Muscle of leg (tissue), 11 donors: Measurements from ENCODE around the gene BCL11B. TPM values are rescaled to one million over a fixed set of nuclear protein-coding genes. Genes with fewer than 3 reads are reported as not detected.

Experiments used
- DNase-seq: peaks from one replicate; pipeline ENCODE4 v3.0.0; 2013
- H3K27ac ChIP-seq: one replicate; pipeline ENCODE4 v1.5.1; 2013; ENCODE audit warnings: mild to moderate bottlenecking, low read length, control low read depth
- H3K27me3 ChIP-seq: one replicate; pipeline ENCODE4 v1.6.1; 2013; ENCODE audit warnings: low read length; ENCODE audit not compliant: control insufficient read depth, insufficient read depth
- H3K36me3 ChIP-seq: one replicate; pipeline ENCODE4 v1.6.1; 2013; ENCODE audit warnings: low read length; ENCODE audit not compliant: control insufficient read depth, insufficient read depth
- H3K4me1 ChIP-seq: one replicate; pipeline ENCODE4 v1.6.1; 2013; ENCODE audit warnings: low read length; ENCODE audit not compliant: control insufficient read depth, insufficient read depth
- H3K4me3 ChIP-seq: one replicate; pipeline ENCODE4 v1.5.1; 2013; ENCODE audit warnings: low read length, control low read depth
- H3K9me3 ChIP-seq: replicated peaks from 2 replicates; pipeline ENCODE4 v1.6.1; 2013; ENCODE audit warnings: low read depth, low read length; ENCODE audit not compliant: control insufficient read depth
- whole genome bisulfite sequencing: methylation state at CpG from one replicate; pipeline ENCODE4 v1.1.5; 2013; ENCODE audit warnings: missing lambda C conversion rate; ENCODE audit not compliant: insufficient coverage; 5-methylcytosine and 5-hydroxymethylcytosine counted together
- polyA plus RNA-seq, 8 donors: library from polyadenylated mRNA; unstranded; fragments of 120-200 nt; gene quantifications; one replicate each; pipeline versions ENCODE4 v1.2.1 to v1.2.3, GENCODE V29; 2013; ENCODE audit warnings: inconsistent platforms in 1 of 8, low replicate concordance in 1 of 8; ENCODE audit not compliant: insufficient read length in 8 of 8, insufficient read depth in 1 of 8
- total RNA-seq: library from RNA; stranded (reverse); fragments of 120-200 nt; gene quantifications from one replicate; pipeline ENCODE4 v1.2.4, GENCODE V29; 2013

BCL11B gene
- total and polyA plus RNA-seq, 9 donors, result 0.89 to 6.3 (median 1.4) TPM

DNA sequence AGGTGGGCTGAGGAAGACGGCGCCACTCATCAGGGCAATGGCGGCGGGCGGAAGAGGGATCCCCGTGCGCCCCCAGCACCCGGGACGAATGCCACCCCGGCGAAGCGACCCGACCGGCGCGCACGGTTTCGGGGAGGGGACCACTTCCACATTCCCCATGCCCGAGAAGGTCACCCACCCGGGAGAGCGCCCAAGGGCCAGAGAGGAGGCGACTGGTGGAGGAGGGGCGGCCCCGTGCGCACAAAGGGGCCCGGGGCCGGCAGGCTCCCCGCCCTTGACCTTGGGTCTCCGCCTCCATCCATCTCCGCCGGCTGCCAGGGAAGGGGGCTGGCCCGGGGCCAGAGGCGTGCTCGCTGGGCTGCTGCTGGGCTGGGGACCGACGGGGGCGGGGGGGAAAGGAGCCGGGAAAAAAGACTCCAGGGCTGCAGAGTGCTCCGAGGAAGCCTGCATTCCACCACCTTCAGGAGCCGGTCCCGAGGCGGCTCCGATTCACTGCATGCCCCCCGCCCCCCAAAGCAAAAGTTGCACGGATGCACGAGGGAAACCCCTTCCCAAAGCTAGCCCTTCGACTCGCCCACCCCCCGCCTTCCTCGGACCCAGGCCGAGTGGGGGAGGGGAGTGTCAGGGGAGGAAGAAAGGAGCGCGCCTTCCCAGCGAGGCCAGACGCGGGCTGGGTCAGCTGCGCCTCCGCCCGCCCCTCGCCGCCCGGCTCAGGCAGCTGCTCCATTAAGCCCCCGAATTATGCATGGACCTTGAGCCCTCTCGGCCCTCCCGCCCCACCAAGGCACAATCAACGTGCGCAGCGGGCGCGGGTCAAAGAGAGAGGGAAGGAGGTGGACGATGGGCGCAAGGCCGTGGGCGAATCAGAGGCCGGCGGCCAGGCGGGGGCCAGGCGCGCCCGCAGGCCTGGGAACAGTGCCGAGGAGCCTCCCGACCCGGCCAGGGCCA is 26.2 kb downstream of the BCL11B start:
- Histone ChIP-seq H3K36me3 (no peaks in the 10 kb centered on the region), H3K27me3 (peaks cover 65% of the 10 kb centered on the region), H3K9me3 (no peaks in the 10 kb centered on the region), H3K4me3 (peak overlapping the region; percentile 50), H3K27ac (peak overlapping the region; percentile 51), H3K4me1 (peaks cover 49% of the 10 kb centered on the region)
- WGBS, result 3% methylated on average over 42 of the region's 83 CpGs
- DNase-seq, result peak; percentile 69

DNA sequence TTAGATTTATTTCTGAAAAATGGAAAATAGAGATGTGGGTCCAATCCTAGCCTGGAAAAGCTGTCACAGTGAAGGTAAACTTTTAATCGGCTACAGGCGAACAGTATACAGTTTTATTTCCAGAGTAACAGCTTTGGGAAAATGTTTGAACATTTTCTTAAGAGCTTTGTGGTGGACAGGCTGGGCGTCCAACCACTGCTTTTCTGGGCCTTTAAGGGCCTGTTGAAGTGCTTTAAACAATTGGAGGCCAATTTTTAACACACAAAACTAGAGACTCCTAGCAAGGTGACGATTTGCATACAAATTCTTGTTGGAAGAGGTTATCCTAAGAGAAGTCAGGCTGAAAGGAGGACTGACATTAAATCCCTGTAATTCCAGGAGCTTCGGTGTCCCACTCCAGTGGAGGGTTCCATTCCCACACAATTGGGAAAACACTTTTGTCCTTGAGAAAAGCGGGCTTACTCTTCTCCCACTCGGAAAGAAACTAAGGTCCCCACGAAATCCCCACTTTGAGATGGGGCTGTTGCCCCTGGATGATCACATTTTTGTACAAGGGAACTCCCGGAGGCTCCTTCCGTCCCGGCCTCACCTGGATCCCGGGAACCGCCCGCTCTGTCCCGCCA is 26.9 kb downstream of the BCL11B start:
- Histone ChIP-seq H3K27me3 (peaks cover 67% of the 10 kb centered on the region), H3K4me3 (peak overlapping the region; percentile 50)

DNA sequence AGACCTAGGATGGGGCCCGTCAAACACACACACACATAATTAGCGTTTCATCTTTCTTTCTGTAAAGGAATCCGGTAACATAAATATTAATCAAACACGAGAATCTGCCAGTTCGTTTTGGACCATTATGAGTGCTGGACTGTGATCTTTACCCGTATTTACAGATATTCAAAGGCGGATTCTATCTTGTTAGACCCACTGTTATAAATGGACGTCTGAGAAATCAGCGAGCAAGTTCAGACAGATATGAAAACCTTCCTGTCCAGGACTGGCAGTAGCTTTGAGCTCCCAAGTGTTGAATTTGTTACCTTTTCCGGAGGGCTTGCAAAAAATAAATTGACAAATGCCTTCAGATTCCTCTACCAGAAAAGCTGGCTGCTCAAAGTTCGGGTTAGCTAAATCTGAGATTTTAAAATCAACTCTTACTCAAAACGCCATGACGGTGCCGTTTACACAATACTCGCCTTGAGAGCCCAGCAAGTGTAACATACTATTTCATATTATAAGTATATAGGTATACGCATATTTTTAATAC is 27.6 kb downstream of the BCL11B start:
- DNase-seq, result no peak
- WGBS, result 83% methylated on average over 4 of the region's 16 CpGs
- peaks cover 49% of the 10 kb centered on the region for H3K4me1 ChIP-seq
- H3K9me3 ChIP-seq, result no peaks in the 10 kb centered on the region
- no peaks in the 10 kb centered on the region for H3K36me3 ChIP-seq
- no peak overlapping the region for H3K27ac ChIP-seq
- peaks cover 70% of the 10 kb centered on the region for H3K27me3 ChIP-seq
- H3K4me3 ChIP-seq, result no peak overlapping the region

More for the DNA sequence above, 26.9 kb downstream of the BCL11B start:
- H3K9me3 ChIP-seq, result no peaks in the 10 kb centered on the region
- H3K36me3 ChIP-seq, result no peaks in the 10 kb centered on the region
- no peak for DNase-seq
- 28% methylated on average over 12 of the region's 15 CpGs for WGBS
- H3K27ac ChIP-seq, result peak overlapping the region; percentile 14
- peaks cover 49% of the 10 kb centered on the region for H3K4me1 ChIP-seq

DNA sequence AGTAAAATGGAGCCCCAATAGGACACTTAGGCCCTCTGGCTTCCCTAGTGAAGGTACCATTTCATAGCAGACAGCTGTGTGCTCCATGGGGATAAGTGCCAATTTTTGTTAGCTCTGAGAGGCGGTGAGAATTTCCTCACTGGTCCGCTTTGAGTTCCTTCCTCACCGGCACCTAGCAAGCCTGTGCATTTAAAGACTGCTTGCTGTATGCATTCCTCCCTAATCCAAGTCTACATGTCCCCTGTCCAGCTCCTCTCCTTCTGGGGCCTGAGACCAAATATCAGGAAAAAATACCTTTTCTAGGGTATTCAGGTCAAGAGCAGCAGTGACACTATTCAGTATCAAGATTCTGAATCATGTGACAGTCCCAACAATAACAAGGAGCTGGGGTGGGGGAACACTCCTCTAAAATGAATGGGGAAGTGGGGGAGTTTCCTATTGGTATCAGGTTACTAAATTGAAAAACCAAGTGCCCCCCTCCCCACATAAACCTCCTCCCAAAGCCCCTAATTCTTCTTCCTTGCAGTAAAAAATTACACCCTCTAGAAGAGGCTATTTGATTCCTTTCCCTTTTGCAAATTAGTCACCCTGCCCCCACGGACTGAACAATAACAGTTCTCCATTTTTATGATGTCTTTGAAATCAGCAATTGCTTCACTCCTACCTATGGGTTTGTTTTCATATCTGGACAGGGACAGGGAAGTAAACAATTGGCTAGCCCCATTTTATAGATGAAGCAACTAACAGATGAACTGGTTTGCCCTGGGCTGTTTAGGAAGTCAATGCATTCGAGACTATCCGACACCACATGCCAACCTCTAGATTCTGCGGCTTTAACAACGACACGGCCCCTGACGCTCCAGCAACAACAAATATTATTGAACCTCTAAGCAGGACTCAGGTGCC is 28.9 kb downstream of the BCL11B start:
- 67% methylated on average over 8 of the region's 10 CpGs for WGBS
- H3K9me3 ChIP-seq, result no peaks in the 10 kb centered on the region
- peaks cover 39% of the 10 kb centered on the region for H3K4me1 ChIP-seq
- no peak overlapping the region for H3K4me3 ChIP-seq
- H3K27ac ChIP-seq, result no peak overlapping the region
- peaks cover 61% of the 10 kb centered on the region for H3K27me3 ChIP-seq
- DNase-seq, result no peak
- no peaks in the 10 kb centered on the region for H3K36me3 ChIP-seq

DNA sequence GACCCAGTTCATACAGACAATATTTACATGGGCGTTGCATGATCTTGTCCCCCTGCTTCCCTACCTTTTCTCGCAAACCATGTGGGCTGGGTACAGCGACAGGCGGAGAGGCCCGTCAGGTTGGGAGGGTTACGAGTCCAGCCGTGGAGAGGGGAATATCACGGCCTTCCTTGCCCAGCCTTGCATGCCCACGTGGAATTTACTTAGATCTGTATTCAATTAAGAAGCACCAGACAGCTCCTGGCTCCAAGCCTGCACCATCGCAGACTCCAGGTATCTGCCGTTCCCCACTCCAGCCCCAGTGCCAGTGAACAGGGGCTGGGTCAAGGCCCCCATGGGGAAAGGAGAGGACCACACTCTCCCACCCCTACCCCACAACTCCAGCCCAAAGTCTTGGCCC is 29.8 kb downstream of the BCL11B start:
- WGBS, result 71% methylated on average over 7 of the region's 11 CpGs

DNA sequence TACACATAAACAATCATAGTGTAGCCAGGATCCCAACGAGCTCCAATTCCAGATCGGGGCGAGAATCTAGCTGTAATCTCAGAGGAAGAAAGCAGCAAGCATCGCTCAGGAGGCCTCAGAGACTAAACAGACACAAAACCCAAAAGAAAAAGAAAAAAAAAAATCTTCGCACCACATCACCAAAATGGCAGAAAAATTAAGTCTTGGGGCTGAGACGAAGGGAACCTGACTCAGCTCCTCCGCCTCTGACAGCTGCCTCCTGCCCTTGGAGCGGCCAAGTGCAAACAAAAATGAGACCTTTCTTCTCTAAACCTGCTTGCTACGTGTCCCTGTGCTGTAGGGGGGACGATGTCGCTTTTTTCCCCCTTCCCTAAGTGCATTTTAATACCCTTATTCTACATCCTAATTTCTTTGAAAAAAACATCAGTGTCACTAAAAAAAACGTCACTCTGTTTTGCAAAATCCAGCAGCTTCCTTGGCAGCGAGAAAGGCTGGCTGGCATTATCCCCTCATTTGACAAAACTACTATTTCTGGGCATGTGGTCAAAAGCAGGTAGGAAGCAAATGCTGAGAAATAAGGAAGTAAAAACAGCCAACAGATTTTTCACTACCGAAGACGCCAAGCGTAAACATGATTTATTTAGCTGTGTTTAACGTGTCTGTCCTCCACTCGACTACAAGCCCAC is 30.5 kb downstream of the BCL11B start:
- no peak overlapping the region for H3K4me3 ChIP-seq
- DNase-seq, result no peak
- WGBS, result 53% methylated on average over 3 of the region's 18 CpGs
- peaks cover 25% of the 10 kb centered on the region for H3K4me1 ChIP-seq
- H3K27me3 ChIP-seq, result peaks cover 45% of the 10 kb centered on the region
- no peak overlapping the region for H3K27ac ChIP-seq
- no peaks in the 10 kb centered on the region for H3K9me3 ChIP-seq
- H3K36me3 ChIP-seq, result no peaks in the 10 kb centered on the region

More for the DNA sequence above, 29.8 kb downstream of the BCL11B start:
- H3K9me3 ChIP-seq, result no peaks in the 10 kb centered on the region
- DNase-seq, result no peak
- peaks cover 52% of the 10 kb centered on the region for H3K27me3 ChIP-seq
- H3K4me3 ChIP-seq, result no peak overlapping the region
- no peaks in the 10 kb centered on the region for H3K36me3 ChIP-seq
- H3K4me1 ChIP-seq, result peaks cover 31% of the 10 kb centered on the region
- no peak overlapping the region for H3K27ac ChIP-seq

DNA sequence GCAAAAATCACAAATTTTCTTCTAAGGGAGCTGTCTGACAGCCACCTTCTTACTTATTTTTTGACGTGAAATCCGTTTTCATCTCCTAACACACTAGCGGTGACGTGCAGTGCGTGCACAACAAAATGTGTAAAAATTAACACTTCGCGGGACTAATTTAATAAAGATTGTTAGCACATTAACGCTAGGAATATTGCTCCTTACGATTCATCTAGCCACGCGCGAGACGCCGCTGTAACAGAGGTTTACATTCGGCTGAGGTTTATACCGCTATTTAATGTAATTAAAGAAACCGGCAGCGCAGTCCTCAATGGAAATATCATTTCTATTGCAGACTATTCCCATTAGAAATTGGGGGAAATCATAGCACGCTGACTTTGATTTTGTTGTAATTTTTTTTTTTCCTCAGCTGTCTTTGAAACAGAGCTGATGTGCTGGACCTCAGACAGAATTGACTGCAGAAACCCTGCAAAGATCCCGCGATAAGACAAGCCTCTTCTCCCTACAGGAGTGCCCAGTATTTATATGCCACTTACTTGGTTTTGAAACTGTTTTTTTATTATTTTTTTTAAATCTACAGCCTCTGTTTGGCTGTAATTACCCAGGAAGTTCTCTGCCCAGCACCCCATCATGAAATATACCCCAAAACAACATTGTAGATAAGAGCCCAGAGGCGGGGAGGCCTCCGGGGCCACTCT is 31.2 kb downstream of the BCL11B start:
- H3K36me3 ChIP-seq, result no peaks in the 10 kb centered on the region
- no peaks in the 10 kb centered on the region for H3K9me3 ChIP-seq
- H3K27me3 ChIP-seq, result peaks cover 41% of the 10 kb centered on the region
- 94% methylated on average over 15 of the region's 23 CpGs for WGBS
- H3K4me3 ChIP-seq, result no peak overlapping the region
- H3K4me1 ChIP-seq, result peaks cover 25% of the 10 kb centered on the region
- DNase-seq, result no peak
- no peak overlapping the region for H3K27ac ChIP-seq

DNA sequence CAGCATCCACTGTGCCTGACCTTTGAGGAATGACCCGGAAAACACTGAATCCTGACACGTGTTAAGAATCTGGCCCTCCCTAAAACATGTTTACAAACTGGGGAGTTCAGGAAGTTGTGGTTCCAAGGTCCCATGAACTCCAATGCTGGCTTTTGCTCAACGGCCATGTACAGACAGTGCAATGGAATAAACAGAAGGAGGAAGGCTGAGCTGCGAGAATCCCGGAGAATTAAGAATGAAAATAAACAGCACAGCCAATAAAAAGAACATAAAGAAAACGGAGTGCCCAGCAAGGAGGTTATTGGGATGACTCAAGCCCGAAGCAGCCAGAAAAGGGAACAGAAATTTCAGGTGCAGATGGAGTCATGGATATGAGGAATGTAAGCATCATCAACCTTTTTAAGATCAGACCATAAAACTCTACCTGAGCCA is 32.3 kb downstream of the BCL11B start:
- Histone ChIP-seq H3K27ac (no peak overlapping the region), H3K4me1 (peaks cover 26% of the 10 kb centered on the region), H3K4me3 (no peak overlapping the region), H3K36me3 (no peaks in the 10 kb centered on the region), H3K9me3 (no peaks in the 10 kb centered on the region), H3K27me3 (peaks cover 42% of the 10 kb centered on the region)
- WGBS, result 21% methylated on average over 2 of the region's 7 CpGs
- no peak for DNase-seq

DNA sequence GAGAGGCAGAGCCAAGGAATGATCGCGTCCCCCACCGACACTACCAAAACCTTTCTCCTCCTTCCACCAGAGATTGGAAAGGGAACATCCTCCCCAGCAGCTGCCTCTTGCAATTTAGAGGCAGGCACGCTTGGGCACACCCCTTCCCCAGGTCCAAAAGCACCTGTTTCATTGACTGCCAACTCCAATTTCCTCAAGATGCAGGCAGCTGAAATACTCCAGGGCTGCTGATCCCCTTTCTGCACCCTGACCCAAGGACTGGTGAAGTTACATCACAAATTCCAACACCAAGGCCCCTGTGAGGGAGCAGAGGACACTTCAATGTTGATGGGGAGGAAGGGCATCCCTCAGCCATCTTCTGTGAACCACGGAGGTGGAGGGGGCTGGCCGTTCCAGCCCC is 33.8 kb downstream of the BCL11B start:
- Histone ChIP-seq H3K4me3 (no peak overlapping the region), H3K27me3 (peaks cover 48% of the 10 kb centered on the region), H3K9me3 (no peaks in the 10 kb centered on the region), H3K4me1 (peaks cover 23% of the 10 kb centered on the region), H3K27ac (no peak overlapping the region), H3K36me3 (no peaks in the 10 kb centered on the region)
- 80% methylated on average over 4 of the region's 6 CpGs for WGBS
- DNase-seq, result no peak
